SKM-1 treated with dmso at 0.1 percent for 144 hours (cell line): ENCODE measurements around the gene KATNB1.
"Not testable (repeated sequence)": the region's sequence is repeated elsewhere in the genome, so short reads cannot be mapped to it uniquely, and the experiment has no call there.

ENCODE experiments used
- DNase-seq: peaks from one replicate; lab custom pipeline; 2025; ENCODE audit not compliant: unreplicated experiment; lab: John Stamatoyannopoulos, UW

The KATNB1 gene

DNA sequence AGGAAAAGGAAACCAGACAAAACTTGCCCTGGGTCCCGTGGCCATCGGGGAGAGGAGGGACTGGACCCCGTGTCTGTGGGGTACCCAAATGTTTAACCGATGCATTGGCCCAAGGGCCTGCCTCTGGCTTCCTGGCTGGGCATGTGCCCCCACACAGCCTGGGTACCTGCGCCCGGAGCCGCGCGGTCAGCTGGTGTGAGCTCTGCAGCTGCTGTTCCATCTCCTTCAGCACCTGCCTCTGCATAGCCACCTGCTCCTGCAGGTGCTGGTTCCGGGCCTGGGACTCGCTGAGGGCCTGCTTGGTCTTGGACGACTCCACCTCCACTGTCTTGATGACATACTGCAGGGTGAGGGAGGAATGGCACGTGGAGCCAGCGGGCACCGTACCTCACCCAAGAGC is 34.8 kb downstream of the KATNB1 start:
- DNase-seq = no peak

DNA sequence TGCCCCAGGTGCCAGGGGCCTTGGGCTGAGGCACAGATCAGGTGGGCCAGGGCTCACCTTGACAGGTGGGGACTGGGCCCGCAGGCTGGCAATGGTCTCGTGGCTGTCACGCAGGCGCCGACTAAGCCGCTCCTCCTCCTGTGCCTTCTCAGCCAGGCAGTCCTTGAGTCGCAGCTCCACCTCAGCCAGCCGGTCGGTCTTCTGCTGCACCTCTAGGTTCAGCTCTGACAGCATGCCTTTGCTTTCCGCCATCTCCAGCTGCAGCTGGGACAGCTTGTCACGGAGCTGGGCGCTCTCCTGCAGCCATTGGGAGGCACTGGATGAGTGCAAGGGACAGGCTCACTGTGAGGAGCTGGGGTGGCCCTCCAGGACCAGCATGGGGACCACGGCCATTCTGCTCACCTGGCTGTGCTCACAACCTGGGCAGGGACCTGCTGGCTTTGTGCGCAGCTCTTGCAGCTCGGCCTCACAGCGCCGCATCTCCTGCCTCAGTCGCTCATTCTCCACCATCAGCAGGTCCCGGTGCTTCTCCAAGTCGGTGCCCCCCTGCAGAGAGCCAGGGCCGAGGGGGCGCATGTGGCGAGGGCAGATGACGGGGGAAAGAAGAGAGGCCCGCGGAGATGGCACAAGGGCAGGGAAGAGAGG is 35.7 kb downstream of the KATNB1 start:
- no peak for DNase-seq

DNA sequence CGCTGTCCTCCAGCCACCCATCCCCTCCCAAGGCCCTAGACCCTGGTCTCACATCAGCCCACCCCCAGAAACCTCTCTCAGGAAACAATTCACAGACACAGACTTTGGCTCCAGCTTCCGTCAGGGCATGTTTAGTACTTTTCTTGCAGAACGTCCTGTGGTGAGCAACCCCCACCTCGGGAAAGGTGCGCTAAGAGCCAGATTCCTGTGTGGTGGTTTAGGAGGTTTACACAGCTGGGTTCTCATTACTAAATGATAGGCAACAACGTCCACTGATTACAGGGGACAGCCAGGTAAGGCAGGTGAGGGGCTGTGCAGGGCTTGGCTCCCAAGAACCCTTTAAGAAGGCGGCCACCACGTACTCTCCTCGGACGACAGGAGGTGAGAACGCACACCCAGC is 37.4 kb downstream of the KATNB1 start:
- no peak for DNase-seq

DNA sequence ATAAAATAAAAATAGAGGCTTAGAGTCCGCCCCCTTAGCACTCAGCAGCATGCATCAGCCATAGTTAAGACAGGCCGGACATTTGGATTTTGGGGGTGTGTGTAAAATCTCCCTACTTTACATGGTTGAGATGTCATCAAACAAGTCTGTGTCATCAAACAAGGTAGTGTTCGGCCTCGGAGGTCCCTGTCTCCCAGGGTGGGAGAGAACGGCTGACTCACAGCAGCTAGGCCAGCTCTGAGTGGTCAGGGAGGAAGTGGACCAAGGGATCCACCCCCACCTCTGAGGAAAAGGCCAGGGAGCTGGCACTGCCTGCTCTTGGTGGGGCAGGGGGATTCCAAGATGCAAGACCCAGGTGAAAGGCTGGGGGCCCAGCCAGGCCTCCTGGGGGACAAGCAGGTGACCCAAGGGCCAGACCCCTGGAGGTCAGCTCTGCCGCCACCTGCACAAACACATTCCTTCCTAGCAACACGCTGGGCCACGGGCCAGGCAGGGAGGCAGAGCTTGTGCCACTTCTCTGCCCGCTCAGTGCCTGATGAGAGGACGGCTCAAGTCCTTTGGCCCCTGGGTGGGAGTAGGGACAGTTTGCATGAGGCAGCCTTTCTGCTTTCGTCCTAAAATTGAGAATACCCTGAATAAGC is 38.2 kb downstream of the KATNB1 start:
- no peak for DNase-seq

DNA sequence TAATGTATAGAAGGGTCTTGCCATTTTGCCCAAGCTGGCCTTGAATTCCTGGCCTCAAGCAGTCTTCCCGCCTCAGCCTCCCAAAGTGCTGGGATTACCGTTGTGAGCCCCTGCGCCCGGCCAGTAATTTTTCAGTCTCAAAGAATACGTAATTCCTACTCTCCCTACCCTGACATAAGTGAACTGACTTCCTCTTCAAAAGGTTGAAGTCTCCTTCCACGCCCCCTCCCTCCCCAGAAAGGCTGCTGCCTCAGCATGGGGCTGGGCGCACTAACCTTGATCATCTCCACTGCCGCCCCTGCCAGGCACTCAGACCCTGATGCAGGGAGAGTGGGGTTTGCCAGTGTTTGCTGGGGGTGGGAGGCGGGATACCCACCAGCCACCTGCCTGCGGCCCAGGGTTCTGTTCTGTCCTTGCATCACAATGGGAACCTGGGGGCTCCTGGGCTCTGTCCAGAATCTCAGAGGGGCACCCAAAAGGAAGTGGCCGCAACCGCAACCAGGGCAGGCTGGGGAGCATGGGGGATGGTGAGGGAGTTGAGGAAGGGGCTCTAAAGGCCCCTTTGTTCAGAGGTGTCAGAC is 39.2 kb downstream of the KATNB1 start:
- DNase-seq = peak; percentile 34

DNA sequence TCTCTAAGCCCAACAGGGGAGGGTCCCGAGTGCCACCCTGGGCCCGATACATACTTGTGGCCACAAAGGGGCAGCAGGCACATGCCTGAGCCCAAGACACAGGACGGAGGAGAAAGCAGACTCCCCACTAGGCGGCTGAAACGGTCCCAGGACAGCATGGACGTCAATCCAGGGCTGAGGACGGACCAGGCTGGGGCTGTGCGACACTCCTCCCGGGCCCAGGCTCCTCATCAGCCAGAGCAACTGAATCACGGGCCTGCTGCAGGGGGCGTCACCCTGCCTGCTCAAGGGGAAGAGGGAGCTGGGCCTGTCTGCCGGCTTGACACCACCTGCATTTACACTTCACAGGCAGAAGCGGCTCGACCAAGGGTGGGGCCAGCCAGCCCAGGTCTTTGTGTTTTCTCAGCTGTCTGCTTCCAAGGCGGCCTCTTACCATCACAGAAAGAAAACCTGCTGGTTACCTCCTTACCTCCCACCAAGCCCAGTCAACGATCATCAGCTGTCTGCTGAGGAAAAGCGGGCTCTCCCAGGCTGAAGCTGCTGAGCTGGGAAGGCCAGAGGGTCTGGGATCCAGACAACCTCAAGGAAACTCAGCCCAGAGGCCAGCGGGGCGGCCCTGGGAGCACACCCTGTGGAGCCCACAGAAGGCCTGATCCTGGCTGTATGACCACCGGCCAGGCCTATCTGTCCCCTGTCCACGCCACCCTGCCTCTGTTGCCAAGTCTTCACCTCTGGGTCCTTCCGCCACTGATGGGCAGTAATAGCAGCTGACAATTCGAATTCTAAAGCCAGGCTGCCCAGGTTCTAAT is 40.3 kb downstream of the KATNB1 start:
- no peak for DNase-seq

DNA sequence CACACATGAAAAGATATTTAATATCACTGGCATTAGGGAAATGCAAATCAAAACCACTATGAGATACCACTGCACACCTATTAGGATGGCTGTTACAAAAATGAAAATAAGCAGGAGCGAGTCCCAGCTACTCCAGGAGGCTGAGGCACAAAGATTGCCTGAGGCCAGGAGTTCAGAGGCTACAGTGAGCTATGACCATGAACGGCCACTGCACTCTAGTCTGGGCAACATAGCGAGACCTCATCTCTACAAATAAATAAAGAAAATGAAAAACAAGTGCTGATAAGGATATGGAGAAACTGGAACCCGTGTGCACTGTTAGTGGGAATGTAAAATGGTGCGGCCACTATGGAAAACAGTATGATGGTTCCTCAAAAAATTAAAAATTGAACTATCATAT is 43.1 kb downstream of the KATNB1 start:
- no peak for DNase-seq

DNA sequence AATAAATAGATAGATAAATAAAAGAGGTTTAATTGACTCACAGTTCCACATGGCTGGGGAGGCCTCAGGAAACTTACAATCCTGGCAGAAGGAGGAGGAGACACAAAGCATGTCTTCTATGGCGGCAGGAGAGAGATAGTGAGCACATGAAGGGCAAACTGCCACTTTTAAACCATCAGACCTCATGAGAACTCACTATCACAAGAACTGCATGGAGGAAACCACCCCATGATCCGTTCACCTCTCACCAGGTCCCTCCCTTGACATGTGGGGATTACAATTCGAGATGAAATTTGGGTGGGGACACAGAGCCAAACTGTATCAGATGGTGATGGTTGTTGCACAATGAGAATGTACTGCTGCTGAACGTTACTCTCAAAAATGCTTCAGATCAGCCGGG is 44.3 kb downstream of the KATNB1 start:
- DNase-seq = not testable (repeated sequence)

DNA sequence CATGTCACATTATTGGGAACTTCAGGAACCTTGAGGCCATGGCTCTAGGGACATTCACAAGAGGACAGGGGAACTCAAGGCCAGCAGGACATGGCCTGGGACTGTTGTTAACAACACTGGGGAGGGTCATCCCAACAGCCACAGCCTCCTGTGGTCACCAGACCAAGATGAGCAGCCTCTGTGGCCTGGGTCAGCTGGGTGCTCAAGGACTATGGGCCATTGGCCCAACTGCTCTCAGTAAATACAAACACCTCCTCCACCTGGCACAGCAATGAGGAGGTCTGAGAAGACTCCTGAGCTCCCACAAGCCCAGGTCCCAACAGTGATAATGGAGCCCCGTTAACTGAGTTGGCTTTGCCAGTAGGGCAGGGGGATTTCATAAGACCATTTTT is 45.8 kb downstream of the KATNB1 start:
- DNase-seq = no peak

DNA sequence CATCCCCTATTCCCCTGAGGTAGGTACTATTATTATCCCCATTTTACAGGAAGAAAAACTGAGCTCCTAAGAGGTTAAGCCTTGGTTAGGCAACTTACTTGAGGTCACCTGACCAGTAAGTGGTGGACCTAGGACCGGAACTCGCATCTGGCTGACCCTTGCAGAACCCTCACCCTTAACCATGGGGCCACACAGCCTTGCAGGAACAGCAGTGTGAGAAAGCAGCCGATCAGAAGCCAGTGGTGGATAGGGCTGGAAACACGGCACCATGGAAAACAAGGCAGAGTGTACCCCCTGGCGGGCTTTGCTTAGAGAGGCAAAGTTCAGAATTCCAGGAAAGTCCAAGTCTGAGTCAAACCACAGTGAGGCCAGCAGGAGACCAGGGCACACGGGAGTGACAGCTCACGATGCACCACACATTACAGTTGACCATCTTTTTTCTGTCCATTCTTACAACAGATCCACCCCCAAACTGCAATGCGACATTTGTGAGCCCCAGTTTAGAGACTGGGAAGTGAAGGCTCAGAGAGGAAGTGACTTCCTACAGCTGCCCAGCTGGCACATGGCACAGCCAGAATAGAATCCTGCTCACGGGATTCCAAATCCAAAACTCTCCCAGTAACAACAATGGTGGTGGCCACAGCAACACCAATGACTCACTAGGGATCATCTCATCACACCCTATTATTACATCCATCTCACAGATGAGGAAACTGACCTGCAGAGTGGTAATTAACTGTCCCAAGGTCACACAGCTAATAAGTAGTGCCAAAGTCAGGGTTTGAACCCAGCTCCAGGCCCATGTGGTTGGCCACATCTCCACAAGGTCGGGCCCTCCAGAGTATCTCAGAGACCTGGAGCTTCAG is 46.4 kb downstream of the KATNB1 start:
- DNase-seq = no peak

DNA sequence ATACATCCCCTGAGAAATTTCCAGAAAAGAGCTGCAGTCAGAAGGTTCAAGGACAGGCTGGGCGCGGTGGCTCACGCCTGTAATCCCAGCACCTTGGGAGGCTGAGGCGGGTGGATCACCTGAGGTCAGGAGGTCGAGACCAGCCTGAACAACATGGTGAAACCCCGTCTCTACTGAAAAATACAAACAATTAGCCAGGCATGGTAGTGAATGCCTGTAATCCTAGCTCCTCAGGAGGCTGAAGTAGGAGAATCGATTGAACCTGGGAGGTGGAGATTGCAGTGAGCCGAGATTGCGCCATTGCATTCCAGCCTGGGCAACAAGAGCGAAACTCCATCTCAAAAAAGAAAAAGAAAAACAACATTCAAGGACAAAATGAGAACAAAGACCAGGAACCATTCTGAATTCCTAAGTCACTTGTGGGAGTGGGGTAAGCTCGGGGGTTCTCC is 47.1 kb downstream of the KATNB1 start:
- DNase-seq = not testable (repeated sequence)

DNA sequence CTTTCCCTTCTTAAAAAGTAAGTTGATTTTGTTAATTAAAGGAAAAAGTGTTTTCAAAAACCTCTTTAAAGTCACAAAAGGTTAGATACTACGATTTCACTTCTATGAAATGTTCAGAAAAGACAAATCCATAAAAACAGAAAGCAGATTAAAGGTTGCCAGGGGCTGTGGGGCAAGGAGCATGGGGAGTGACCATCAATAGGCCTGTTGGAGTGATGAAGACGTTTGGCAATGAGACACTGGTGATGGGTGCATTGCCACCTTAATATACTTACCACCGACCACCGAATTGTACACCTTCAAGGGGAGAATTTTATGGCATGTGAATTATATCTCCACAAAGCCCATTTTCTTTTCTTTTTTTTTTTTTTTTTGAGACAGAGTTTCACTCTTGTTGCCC is 47.5 kb downstream of the KATNB1 start:
- DNase-seq = no peak

DNA sequence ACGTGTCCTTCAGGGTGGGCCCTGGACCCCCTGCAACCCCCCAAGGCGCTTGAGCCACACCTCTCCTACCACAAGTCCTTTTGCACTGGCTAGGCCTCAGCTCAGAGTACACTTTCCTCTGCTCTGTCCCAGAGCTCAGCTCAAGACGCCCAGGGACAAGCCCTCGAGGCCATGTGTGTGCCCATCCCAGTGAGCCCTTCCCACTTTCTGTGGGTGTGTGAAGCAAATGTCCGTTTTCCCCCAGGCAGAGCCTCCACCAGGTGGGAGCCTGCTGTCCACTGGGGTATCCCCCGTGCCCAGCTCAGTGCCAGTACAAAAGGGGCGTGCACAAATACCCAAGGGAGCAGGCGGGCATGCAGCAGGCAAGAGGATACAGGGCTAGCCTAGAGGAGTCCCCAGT is 48.3 kb downstream of the KATNB1 start:
- no peak for DNase-seq

DNA sequence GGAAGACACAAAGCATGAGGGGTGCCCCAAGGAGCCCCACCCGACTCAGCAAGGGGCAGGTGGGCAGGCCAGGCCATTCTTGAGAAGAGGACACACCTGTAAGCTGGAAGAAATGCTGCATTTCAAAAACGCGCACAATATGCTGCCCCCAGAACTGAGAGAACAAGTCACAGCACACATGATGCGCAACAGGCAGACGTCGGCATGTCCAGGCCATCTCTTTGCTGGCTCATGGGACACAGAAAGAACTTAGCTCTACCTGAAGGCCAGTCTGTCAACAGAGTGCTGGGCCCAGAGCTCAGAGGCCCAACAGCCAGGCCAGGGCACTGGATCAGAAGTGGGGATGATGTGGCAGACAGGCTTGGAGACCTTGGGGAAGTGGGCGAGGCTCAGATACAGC is 48.8 kb downstream of the KATNB1 start:
- DNase-seq = no peak

DNA sequence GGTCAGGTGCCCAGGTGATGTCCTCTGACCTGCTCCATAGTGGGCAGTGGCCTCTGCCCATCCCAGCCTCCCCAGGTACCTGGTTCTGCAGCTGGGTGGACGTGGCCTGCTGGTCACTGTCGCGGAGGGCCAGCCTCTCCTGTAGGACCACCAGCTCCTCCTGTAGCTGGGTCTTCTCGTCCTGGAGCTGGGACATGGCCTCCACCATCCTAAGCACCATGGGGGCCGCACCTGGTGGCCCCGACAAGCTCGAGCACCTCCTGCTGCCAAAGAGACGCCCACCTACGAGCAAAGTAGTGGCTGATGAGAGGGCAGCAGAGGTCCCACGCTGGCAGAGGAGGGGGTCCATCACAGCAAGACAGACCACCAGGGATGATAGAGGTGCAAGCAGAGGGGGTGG is 49.8 kb downstream of the KATNB1 start:
- DNase-seq = no peak

DNA sequence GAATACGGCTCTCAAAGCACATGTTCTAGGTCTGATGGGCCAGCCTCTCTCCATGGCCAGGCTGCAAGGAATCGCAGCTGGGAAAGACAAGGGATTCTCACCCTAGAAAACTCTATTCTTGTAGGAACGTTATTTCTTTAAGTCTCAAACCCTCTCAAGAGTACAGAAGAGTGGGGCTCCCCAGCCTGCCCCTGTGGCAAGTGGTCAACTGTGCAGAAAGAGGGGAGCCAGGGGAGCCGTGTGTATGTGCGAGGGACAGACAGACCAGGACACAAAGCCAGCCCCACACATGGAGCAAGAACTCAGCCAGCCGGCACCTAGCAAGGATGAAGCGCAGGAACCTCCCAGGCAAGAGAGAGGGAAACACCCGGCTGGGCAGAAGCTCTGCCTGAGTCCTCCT is 50.4 kb downstream of the KATNB1 start:
- DNase-seq = no peak

DNA sequence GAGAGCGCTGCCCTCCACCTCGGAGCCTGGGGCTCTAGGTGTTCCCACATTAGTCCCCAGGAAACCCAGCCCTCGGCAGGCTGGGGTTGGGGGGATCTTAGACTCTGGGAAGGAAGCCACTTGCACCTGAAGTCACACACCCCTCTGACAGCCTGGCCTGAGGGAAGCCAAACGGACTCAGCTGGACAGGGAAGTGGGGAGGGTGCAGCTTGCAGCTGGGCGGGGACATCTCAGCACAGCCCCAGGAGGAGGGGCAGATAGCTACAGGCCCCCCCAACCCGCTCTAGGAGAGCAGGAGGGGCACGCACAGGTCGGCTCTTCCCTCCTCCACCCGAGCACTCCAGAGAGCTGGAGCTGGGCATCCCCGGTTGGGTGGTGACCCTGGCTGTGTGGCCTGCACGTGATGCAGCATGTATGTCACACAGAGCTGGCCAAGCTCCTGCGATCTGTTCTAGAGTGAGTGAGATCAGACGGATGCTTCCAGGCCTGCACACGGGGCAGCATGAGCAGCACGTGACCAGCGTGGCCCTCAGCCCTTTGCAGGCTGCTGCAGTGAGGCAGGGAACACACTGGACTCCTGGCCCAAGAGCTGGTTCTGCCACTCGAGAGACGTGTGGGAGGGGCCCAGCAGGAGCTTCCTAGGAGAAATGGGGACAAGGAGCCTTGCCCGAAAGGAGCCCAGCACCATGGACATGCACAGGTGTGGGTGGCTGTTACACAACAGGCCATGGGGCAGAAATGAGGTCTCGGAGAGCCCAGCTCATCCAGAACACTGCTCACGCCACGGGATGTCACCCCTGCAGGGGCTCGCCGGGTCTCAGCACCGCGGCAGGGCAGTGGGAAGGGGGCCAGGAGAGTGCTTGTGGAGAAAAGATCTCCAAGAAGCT is 51.3 kb downstream of the KATNB1 start:
- DNase-seq = no peak

DNA sequence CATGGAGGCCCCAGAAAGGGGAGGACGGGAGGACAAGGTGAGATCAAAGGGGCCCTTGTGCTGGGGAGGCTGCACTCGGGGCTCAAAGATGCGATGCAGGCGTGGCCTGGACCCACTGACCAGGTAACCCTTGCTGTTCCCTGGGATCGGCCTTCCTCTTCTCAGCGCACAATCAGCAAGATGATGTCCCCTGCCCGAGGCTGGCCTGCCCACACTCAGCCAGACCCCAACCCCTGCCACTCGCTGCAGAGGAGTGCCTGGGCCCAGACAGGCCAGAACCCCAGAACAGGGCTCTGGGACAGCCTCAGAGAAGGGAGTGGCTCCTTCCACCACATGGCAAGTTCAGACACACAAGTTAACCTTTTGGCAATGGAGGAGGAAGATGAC is 51.9 kb downstream of the KATNB1 start:
- DNase-seq = no peak

DNA sequence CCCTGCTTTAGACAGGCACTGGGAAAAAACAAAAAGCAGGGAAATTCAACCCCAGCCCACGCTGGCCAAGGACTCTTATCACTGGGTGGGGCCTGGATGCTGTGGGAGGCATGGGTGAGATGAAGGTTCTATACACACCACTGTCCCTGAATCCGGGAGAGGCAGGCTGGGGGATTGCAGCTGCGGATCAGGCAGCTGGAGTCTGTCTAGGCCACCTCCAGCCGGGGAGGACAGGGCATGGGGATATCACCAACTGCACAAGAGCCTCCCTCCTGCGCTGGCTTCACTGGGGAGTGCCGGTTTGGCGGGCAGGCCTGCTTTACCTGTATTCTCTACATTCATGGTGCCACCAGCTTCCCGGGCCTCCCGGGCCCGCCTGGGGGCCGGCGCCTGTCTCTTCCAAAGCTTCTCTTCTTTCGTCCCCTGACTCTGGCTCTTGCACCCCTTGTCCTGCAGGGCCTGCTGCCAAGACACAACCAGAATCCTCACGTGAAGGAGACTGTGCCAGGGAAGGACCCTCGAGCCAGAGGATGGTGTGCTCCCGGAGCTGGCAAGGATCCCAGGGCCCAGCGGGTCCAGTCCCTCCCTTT is 52.8 kb downstream of the KATNB1 start:
- no peak for DNase-seq

DNA sequence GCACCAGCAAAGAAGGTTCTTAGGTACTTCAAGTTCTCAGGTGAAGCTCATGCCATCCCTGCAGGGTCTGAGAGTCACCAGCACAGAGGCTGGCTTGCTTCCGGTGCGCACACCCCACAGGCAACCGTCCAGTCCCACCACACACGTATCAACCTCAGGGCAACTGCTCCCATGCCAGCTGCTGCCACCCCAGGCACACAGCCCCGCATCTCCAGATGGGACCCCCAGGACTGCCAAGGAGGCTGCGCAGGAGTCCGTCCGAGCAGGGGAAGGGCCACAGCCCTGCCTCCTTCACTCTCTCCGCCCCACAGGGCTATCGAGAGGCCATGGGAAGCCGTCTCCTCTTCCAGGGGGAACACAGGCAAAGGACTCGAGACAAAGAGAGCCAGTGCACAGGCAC is 53.4 kb downstream of the KATNB1 start:
- DNase-seq = no peak
